GM23338 (cell line): ENCODE measurements around the gene CNST. TPM values are rescaled to one million over a fixed set of nuclear protein-coding genes. Genes with fewer than 3 reads are reported as not detected.

Source experiments
- ATAC-seq: fragments of 200-7000 bp; cut with Tn5 transposase; 3 replicates; pipeline ENCODE4 v1.9.1; 2020
- DNase-seq: peaks from one replicate; pipeline ENCODE4 v3.0.0-alpha.2; 2015; ENCODE audit warnings: low spot score
- H2AFZ ChIP-seq: fragments of 200-600 bp; sonication (generic); 2 replicates; pipeline ENCODE4 v1.8.0; 2016; ENCODE audit warnings: antibody characterized with exemption, mild to moderate bottlenecking, moderate library complexity
- H3F3A ChIP-seq: fragments of 200-600 bp; sonication (generic); replicated peaks from 2 replicates; pipeline ENCODE4 v1.8.0; 2017; ENCODE audit warnings: antibody characterized with exemption, mixed run types, low read depth
- H3K27ac ChIP-seq: fragments of 200-600 bp; sonication (generic); 2 replicates; pipeline ENCODE4 v1.6.1; 2016; ENCODE audit warnings: low read depth
- H3K27me3 ChIP-seq: fragments of 200-600 bp; sonication (generic); 2 replicates; pipeline ENCODE4 v1.8.0; 2016; ENCODE audit warnings: mild to moderate bottlenecking, mixed run types, moderate library complexity; ENCODE audit not compliant: insufficient read depth
- H3K36me3 ChIP-seq: fragments of 200-600 bp; sonication (generic); 2 replicates; pipeline ENCODE4 v1.8.0; 2016; ENCODE audit warnings: mild to moderate bottlenecking; ENCODE audit not compliant: insufficient read depth
- H3K4me1 ChIP-seq: fragments of 200-600 bp; sonication (generic); 2 replicates; pipeline ENCODE4 v1.8.0; 2016; ENCODE audit warnings: mild to moderate bottlenecking, moderate library complexity; ENCODE audit not compliant: insufficient read depth
- H3K4me2 ChIP-seq: fragments of 200-600 bp; sonication (generic); 2 replicates; pipeline ENCODE4 v1.7.1; 2017; ENCODE audit warnings: mixed run types
- H3K4me3 ChIP-seq: fragments of 200-600 bp; sonication (generic); 2 replicates; pipeline ENCODE4 v1.6.1; 2016; ENCODE audit warnings: mixed run types
- H3K79me2 ChIP-seq: fragments of 200-600 bp; sonication (generic); replicated peaks from 2 replicates; pipeline ENCODE4 v1.8.0; 2017; ENCODE audit warnings: mild to moderate bottlenecking; ENCODE audit not compliant: insufficient read depth
- H3K9me2 ChIP-seq: fragments of 200-600 bp; sonication (generic); 2 replicates; pipeline ENCODE4 v1.8.0; 2017; ENCODE audit not compliant: insufficient read depth
- H4K20me1 ChIP-seq: fragments of 200-600 bp; sonication (generic); replicated peaks from 2 replicates; pipeline ENCODE4 v1.8.0; 2017; ENCODE audit warnings: mild to moderate bottlenecking; ENCODE audit not compliant: insufficient read depth
- H3K27ac Mint-ChIP-seq: 2 replicates; pipeline ENCODE4 v1.8.0; 2020; ENCODE audit warnings: inconsistent platforms, mild to moderate bottlenecking, moderate library complexity, mixed read lengths
- H3K27me3 Mint-ChIP-seq: 3 replicates; pipeline ENCODE4 v1.8.0; 2022; ENCODE audit warnings: low read depth, mild to moderate bottlenecking, moderate library complexity, mixed read lengths, inconsistent platforms; ENCODE audit not compliant: insufficient read depth, poor library complexity
- H3K36me3 Mint-ChIP-seq: 3 replicates; pipeline ENCODE4 v1.8.0; 2021; ENCODE audit warnings: low read depth, mild to moderate bottlenecking, inconsistent platforms, moderate library complexity, mixed read lengths
- H3K4me1 Mint-ChIP-seq: 3 replicates; pipeline ENCODE4 v1.8.0; 2020; ENCODE audit warnings: mild to moderate bottlenecking, inconsistent platforms, mixed read lengths
- H3K4me3 Mint-ChIP-seq: 3 replicates; pipeline ENCODE4 v1.8.0; 2021; ENCODE audit warnings: moderate library complexity, mild to moderate bottlenecking, inconsistent platforms, mixed read lengths
- H3K9me3 Mint-ChIP-seq: 3 replicates; pipeline ENCODE4 v1.8.0; 2020; ENCODE audit warnings: moderate library complexity, mild to moderate bottlenecking, inconsistent platforms, mixed read lengths
- CREB1 ChIP-seq: fragments of 250-450 bp; sonication (Bioruptor Pico); IDR thresholded peaks from 2 replicates; pipeline ENCODE4 v1.5.0; 2020; ENCODE audit warnings: low read depth, mild to moderate bottlenecking, moderate library complexity
- CTCF ChIP-seq, 2 experiments: fragments of 200-600 bp in 1 of 2; sonication (generic) in 1 of 2; conservative IDR thresholded peaks; 2 replicates each; pipeline versions ENCODE4 v1.5.1 to v1.6.1; 2016 to 2017; ENCODE audit warnings: antibody characterized with exemption in 2 of 2, low read depth in 2 of 2, mild to moderate bottlenecking in 2 of 2, moderate library complexity in 1 of 2
- ETS1 ChIP-seq: IDR thresholded peaks from 2 replicates; pipeline ENCODE4 v1.6.1; 2016; ENCODE audit warnings: antibody characterized with exemption
- EZH2 ChIP-seq: fragments of 200-600 bp; sonication (generic); IDR thresholded peaks from one replicate; pipeline ENCODE4 v1.8.0; 2017; ENCODE audit warnings: antibody characterized with exemption, mild to moderate bottlenecking, low read depth; ENCODE audit not compliant: unreplicated experiment
- EZH2phosphoT487 ChIP-seq: fragments of 200-600 bp; sonication (generic); IDR thresholded peaks from one replicate; pipeline ENCODE4 v1.8.1; 2018; ENCODE audit warnings: antibody characterized with exemption; ENCODE audit not compliant: unreplicated experiment
- JUNB ChIP-seq: IDR thresholded peaks from one replicate; pipeline ENCODE4 v1.6.1; 2016; ENCODE audit warnings: antibody characterized with exemption; ENCODE audit not compliant: unreplicated experiment
- NANOG ChIP-seq: IDR thresholded peaks from 2 replicates; pipeline ENCODE4 v1.6.1; 2016; ENCODE audit warnings: antibody characterized with exemption, borderline replicate concordance
- POLR2AphosphoS5 ChIP-seq: IDR thresholded peaks from 2 replicates; pipeline ENCODE4 v1.6.1; 2016; ENCODE audit warnings: antibody characterized with exemption, low read depth
- STAT1 ChIP-seq: IDR thresholded peaks from one replicate; pipeline ENCODE4 v1.6.1; 2016; ENCODE audit warnings: antibody characterized with exemption; ENCODE audit not compliant: unreplicated experiment
- ZNF114 ChIP-seq: fragments of 250-450 bp; sonication (Bioruptor Pico); IDR thresholded peaks from 2 replicates; pipeline ENCODE4 v1.5.0; 2020; ENCODE audit warnings: mild to moderate bottlenecking, moderate library complexity
- ZNF331 ChIP-seq: fragments of 250-450 bp; sonication (Bioruptor Pico); IDR thresholded peaks from 2 replicates; pipeline ENCODE4 v1.5.0; 2020; ENCODE audit warnings: low read depth, mild to moderate bottlenecking, moderate library complexity
- ZNF462 ChIP-seq: fragments of 250-450 bp; sonication (Bioruptor Pico); IDR thresholded peaks from 2 replicates; pipeline ENCODE4 v1.5.0; 2020; ENCODE audit warnings: mild to moderate bottlenecking, moderate library complexity
- polyA plus RNA-seq: library from polyadenylated mRNA; unstranded; fragments of >200 nt; fragmentation: Nextera tagmentation; extraction: Ambion mirVana; gene quantifications from 2 replicates; pipeline ENCODE4 v1.2.1, GENCODE V29; 2016
- total RNA-seq: library from RNA; depleted of rRNA; stranded (reverse); fragments of >200 nt; shearing (Covaris generic); gene quantifications from 2 replicates; pipeline ENCODE4 v1.2.3, GENCODE V29; 2014
- TF ChIP-seq, protein P1 (sequence below): IDR thresholded peaks from one replicate; pipeline ENCODE4 v1.6.1; 2018; ENCODE audit warnings: antibody characterized with exemption; ENCODE audit not compliant: unreplicated experiment

CNST gene
- total and polyA plus RNA-seq, 2 experiments from 2014 or later: 8.1 to 17.6 TPM

DNA sequence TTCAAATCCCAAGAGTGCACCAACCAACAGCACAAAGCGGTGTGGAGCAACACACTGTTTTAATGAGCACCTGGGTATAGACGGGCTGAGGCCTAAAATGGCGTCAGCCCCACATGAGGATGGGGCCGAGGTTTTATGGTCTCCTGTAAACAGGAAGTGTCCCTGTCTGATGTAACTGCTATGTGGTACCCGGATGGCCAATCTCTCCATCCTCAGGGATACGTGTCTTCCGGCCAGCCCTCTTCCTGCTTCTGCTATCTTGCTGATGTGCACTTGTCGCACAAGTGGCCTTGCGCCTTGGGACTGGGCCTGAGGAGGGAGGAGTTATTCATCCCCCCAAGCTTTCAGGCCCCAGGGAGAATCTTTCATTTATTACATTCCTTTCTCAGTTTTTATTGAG lies 73.5 kb downstream of the CNST start:
- Mint-ChIP-seq H3K36me3 (peaks cover 16% of the 10 kb centered on the region), H3K4me3 (no peak overlapping the region), H3K9me3 (peaks cover 5% of the 10 kb centered on the region; the same call in 2 of the 3 replicates), H3K27ac (no peak overlapping the region), H3K4me1 (no peaks in the 10 kb centered on the region), H3K27me3 (peaks cover 6% of the 10 kb centered on the region)
- no peak overlapping the region for H2AFZ ChIP-seq
- H3K36me3 ChIP-seq: no peaks in the 10 kb centered on the region
- no peak overlapping the region for H3K4me2 ChIP-seq
- no peak for TF ChIP-seq ZNF114 (CRISPR knock-in tag)
- TF ChIP-seq ZNF462 (CRISPR knock-in tag): no peak
- no peak for TF ChIP-seq ETS1
- TF ChIP-seq STAT1: no peak
- no peak for TF ChIP-seq NANOG
- TF ChIP-seq POLR2AphosphoS5: no peak
- TF ChIP-seq, protein P1, sequence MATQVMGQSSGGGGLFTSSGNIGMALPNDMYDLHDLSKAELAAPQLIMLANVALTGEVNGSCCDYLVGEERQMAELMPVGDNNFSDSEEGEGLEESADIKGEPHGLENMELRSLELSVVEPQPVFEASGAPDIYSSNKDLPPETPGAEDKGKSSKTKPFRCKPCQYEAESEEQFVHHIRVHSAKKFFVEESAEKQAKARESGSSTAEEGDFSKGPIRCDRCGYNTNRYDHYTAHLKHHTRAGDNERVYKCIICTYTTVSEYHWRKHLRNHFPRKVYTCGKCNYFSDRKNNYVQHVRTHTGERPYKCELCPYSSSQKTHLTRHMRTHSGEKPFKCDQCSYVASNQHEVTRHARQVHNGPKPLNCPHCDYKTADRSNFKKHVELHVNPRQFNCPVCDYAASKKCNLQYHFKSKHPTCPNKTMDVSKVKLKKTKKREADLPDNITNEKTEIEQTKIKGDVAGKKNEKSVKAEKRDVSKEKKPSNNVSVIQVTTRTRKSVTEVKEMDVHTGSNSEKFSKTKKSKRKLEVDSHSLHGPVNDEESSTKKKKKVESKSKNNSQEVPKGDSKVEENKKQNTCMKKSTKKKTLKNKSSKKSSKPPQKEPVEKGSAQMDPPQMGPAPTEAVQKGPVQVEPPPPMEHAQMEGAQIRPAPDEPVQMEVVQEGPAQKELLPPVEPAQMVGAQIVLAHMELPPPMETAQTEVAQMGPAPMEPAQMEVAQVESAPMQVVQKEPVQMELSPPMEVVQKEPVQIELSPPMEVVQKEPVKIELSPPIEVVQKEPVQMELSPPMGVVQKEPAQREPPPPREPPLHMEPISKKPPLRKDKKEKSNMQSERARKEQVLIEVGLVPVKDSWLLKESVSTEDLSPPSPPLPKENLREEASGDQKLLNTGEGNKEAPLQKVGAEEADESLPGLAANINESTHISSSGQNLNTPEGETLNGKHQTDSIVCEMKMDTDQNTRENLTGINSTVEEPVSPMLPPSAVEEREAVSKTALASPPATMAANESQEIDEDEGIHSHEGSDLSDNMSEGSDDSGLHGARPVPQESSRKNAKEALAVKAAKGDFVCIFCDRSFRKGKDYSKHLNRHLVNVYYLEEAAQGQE: no peak
- TF ChIP-seq CREB1 (CRISPR knock-in tag): no peak
- TF ChIP-seq EZH2: no peak
- no peak for TF ChIP-seq ZNF331
- no peak for TF ChIP-seq EZH2phosphoT487
- no peak for TF ChIP-seq JUNB
- no peak for TF ChIP-seq CTCF (conservative IDR thresholded peaks at IDR 0.05; ENCODE audit: low read depth in 2 of 2)
- H3F3A ChIP-seq: no peaks in the 10 kb centered on the region
- H3K27ac ChIP-seq: no peak overlapping the region
- H4K20me1 ChIP-seq: no peaks in the 10 kb centered on the region
- H3K4me3 ChIP-seq: no peak overlapping the region
- no peaks in the 10 kb centered on the region; the same call in 1 of the 2 replicates for H3K79me2 ChIP-seq
- no peaks in the 10 kb centered on the region for H3K27me3 ChIP-seq
- H3K9me2 ChIP-seq: no peaks in the 10 kb centered on the region
- ATAC-seq (no peak), DNase-seq (no peak)
- no peaks in the 10 kb centered on the region for H3K4me1 ChIP-seq
